ENCODE results near the gene GNAZ. TPM values are rescaled to one million over a fixed set of nuclear protein-coding genes. Genes with fewer than 3 reads are reported as not detected.

The GNAZ gene
- total RNA-seq, 2 experiments from 2014 or later: 1.2 to 2.1 TPM

DNA sequence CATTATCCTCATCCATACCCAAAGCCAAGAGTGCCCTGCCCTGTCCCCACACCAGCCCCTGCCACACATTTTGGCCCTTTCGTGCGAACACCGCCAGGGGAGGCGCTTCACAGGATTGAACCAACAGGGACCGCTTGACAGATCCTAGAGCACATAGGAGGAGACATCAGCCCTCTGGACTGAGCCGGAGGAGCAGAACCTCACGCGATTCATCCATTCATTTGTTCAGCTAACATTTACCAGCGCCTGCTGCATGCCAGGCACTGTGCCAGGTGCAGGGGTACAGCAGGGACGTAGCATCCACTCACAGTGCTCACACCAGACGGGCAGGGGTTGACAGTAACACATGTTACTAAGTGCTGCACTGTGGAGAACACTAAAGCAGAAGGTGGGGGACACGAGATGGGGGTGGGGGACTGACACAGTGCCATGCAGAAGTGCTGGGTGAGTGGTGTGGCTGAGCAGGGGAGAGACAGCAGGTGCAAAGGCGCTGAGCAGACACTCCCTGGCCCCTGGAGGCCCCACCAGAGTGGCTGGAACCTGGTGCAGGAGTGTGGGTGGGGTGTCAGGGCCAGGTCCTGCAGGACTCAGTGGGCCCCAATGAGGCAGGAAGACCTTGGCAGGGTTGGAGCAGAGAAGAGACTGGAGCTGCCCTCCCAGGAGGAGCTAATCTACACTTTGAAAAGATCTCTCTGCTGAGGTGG lies 3.4 kb downstream of the GNAZ start:
- ChIA-PET CTCF (no interaction called here), POLR2A (no interaction called here)

DNA sequence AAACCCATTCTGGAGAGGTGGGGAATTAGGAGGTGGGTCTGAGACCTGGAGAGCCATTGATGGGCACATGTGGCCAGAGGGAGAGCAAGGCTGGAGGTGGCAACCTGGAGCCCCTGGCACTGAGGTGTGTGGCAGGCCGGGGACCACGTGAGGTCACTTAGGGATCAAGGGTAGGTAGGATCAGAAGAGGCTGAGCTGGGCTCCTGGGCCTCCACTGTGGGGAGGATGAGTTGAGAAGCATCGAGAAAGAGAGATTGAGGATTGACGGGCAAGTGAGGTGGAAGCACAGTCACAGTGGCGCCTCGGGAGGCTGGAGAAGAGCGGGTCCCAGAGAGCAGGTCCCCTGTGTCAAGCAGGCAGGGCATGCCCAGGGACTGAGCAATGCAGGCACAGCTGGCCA lies 4.1 kb downstream of the GNAZ start:
- POLR2A ChIA-PET: no interaction called here
- CTCF ChIA-PET: no interaction called here

DNA sequence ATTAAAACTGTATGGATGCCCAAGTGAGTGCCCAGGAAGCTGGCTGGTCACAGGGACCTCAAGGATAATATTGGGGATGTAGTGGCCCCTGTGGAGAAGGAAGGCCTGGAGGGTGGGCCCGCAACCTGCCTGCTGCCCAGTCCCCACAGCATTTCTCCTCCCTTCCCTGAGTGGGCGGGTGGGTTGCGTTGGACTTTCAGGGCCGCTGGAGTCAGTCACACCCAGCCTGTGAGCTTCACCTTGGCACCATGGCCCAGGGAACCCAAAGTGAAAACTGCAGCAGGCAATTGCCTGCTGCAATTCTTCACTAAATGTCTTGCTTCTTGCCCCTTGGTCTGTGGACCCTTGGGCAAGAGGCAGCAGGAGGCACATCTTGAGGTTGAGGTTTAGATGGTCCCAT lies 4.7 kb downstream of the GNAZ start:
- CTCF ChIA-PET: no interaction called here
- POLR2A ChIA-PET: no interaction called here

DNA sequence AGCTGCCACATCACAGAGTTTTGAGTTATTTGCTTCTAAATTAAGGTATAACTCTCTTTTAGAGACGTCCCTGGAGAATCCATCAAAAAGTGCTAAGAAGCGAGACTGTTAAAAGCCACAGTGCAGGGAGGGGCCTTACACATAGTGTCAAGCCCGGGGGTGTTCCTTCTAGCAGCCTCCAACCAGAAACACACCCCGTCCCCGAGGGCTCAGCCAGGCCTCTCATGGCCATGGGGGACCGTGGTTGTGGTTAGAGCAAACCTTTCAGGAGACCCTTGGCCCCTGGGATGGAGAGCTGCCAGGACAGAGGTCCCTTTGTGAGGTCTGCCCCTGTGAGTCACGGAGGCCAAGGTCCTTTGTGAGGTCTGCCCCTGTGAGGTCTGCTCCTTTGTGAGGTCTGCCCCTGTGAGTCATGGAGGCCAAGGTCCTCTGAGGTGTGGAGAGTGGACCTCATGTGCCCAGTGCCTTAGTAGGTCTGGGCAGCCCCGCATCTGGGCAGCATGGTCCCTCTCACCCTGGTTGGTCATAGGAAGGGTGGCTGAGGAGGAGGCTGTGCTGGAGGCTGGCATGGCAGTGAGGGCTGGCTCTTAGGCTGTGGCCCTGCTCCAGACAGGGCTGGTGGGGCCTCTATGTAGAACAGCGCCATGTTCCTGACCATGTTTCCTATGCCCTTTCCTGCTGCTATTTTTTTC lies 5.4 kb downstream of the GNAZ start:
- POLR2A ChIA-PET: no interaction called here

DNA sequence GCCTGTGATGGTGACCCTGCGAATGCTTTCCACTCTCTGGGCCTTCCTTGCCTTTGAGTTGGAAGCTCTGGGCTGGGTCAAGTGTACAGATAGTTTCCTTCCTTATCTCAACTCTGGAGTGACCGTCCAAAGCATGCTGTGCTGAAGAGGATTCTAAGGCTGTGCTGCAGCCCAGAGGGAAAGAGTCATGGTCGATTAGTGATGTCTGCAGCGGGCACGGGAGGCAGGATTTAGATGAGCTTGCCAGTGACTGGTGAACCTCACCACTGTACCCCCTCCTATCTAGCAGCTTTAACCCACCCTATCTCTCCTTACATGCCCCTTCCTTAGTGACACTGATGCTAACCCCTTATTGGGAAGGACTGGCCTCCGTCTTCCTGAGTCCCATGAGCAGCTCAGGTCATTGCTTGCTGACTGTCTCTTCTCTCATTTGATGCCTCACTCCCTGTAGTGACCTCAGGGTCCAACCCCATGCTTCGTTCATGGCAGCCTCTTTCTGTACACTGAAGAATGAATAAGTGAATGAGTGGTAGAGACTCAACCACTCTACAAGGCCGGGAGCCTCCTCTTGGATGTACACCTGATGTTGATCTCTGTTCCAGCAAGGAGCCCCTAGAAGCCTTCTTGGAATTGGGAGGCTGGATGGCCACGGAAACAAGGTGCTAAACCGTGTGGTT lies 6.7 kb downstream of the GNAZ start:
- ChIA-PET POLR2A (no interaction called here), CTCF (interaction anchor here (1.1 kb wide), 1 partner anchor 179 kb away, joined by 3 read pairs; no protein-coding TSS in a partner anchor)

More for the DNA sequence above, 5.4 kb downstream of the GNAZ start:
- CTCF ChIA-PET: interaction anchor here (0.6 kb wide), 1 partner anchor 398 kb away, joined by 3 read pairs; no protein-coding TSS in a partner anchor

DNA sequence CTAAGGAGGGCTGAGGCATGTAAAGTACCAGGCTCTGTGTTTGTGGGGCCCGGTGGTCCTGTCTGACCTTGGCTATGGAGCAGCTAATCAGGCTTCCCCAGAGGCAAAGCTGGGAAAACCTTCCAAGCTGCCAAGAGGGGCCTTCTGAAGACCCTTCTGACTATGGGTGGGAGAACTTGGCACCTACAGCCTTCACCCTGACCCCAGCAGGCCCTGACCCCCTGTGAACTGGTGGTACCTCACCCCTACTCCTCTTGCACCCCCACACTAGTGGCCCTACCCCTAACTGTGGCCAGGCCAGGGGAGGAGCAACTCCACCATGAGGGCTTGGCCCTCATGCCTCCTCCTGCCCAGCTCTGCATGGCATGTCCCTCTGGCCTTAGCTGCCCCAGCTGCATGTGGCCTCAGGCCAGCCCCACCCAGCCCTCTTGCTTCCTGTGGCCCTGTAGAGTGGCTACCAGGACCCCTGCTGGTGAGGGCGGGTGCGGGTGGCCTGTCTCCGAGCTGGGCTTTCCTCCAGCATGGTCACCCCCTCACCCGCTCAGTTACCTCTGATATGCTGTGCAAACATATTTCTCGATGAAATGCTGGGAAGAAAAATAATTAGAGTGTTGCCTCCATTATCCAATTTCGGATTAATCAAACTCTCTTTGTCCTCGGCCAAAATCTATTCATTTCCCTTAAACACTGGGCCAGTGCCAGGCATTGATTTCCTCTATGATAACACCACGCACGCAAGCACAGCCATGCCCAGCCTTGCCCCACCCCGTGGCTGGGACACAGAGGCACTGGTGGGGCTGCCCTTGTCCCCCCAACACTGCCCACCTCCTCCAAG lies 7.5 kb downstream of the GNAZ start:
- POLR2A ChIA-PET: no interaction called here
- CTCF ChIA-PET: interaction anchor here (1.1 kb wide), 1 partner anchor 179 kb away, joined by 3 read pairs; no protein-coding TSS in a partner anchor

DNA sequence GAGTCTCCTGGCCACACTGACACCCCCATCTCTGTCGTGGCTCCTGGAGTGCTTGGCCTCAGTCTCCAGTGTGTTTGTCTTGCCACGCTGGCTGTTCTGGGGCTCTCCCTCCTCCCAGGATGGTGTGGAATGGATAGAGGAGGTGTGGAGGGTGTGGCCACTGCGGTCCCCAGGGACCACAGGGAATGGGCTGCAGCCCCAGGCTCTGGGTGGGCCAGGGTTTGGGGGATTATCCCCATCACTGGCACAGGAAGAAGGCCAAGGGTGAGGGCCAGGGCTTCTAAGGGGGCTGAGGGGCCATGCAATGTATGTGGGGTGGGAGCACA lies 8.1 kb downstream of the GNAZ start:
- POLR2A ChIA-PET: no interaction called here
- CTCF ChIA-PET: no interaction called here

DNA sequence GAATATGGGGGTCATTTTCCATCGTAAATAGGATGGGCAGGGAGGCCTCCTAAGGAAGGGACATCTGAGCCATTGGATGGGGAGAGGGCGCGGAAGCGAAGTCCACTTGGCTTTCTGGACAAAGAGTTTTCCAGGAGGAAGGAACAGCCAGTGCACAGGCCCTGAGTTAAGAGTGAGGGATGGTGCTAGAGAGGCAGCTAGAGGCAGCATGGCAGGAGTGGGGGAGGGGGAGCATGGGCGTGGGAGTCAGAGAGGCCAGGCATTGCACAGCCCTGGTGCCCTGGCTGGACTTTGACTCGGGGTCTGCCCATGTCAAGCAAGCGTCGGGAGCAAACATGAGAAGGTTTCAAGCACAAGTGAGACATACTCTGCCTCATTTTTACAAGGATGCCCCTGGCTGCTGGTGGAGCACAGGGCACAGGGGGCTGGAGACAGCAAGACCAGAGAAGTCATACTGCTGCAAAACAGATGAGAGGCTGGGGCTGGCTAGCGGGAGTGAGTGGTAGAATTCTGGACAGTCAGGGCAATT lies 9.0 kb downstream of the GNAZ start:
- ChIA-PET POLR2A (no interaction called here), CTCF (no interaction called here)

DNA sequence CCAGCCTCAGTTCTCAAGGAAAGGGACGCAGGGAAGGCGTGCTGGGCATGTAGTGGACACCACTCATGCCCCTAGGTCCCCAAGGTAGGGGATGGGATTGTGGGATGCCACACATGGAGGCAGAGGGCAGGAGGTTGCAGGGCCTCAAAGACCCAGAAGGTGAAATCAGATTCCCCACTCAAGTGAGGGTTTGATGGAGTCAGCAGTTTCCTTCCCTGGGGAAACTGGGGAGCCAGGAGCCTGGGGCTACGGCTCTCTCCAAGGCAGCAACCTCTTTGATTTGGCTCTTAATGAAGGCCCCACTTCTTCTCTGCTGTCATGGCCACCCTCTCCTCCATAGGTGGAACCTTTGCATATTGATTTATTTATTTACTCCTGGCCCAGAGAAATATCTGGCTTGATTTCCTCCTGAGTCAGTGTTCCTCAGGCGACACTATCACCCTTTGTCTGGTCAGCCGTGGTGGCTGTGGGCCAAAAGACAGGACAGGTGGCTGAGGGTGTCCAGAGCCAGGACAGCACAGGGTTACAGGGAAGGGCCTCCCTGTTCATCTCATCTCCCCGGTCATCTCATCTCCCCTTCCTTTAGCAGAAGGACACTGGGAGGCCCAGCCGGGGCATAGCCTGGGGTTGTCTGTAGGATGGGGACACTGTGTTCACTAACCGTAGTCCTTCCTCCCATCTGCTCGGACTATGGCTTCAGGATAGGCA lies 9.6 kb downstream of the GNAZ start:
- CTCF ChIA-PET: no interaction called here
- POLR2A ChIA-PET: no interaction called here

DNA sequence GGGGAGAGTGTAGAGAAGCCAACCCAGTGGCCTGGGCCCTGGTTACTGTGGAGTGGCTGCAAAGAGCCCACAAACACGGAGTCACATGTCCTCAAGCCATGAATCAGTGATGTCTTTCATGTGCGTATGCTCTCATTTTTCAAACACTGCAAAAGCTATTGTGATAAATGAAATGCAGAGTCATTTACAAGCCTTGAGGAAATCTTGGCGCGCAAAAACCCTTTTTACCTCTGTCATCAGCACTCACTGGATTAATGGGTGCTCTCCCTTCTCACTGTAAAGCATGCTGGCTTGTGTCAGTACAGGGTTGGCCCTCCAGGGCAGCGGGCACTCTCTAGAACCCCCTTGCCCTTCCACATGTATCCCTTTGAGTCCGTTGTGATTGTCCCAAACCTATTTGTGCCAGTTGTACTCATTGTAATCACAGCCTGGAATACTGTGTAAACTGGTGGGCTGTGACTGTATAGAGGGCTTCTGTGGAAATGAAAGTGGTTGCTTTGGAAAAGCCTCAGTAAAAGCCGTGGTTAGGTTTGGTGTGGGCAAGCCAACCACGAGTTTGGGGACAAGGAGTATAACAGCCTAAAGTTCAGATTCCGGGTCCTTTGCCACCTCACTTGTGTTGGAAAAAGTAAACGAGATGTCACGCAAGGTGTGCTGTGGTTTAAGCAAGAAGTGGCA lies 10.4 kb downstream of the GNAZ start:
- ChIA-PET CTCF (no interaction called here), POLR2A (no interaction called here)

DNA sequence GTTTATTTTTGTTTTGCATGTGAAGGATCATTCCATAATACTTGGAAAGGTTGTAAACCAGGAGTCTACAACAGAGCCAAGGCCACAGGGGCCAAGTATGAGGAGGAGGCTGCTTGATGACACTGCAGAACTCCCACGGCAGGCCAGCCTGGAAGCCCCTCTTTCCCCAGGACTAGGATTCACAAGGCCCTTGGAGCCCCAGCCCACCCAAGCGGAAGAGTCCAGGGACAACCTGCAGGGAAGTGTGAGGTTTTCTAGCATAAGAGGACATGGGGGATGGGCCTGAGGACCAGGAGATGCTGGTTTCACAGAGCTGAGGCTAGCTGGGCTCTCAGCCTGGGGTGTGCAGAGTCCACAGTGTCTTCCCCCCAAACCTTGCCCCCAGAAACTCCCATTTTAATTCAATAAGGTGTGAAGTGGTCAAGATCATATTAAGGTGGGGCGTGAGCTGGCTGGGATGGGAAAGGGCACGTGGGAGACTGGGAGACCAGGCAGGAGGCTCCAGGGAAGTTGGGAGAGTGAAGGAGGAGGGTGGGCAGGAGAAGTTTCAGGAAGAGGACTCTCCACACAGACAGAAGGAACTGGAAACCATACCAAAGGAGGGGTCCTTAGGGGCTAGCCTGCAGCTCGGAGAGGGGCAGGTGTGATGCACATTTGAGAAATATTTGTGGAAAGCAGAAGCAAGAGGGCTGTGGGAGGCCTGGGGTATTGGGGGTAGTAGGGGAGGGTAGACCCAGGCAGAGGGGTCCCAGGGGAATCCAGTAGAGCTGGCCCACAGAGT lies 12.4 kb downstream of the GNAZ start:
- POLR2A ChIA-PET: no interaction called here
- CTCF ChIA-PET: no interaction called here

DNA sequence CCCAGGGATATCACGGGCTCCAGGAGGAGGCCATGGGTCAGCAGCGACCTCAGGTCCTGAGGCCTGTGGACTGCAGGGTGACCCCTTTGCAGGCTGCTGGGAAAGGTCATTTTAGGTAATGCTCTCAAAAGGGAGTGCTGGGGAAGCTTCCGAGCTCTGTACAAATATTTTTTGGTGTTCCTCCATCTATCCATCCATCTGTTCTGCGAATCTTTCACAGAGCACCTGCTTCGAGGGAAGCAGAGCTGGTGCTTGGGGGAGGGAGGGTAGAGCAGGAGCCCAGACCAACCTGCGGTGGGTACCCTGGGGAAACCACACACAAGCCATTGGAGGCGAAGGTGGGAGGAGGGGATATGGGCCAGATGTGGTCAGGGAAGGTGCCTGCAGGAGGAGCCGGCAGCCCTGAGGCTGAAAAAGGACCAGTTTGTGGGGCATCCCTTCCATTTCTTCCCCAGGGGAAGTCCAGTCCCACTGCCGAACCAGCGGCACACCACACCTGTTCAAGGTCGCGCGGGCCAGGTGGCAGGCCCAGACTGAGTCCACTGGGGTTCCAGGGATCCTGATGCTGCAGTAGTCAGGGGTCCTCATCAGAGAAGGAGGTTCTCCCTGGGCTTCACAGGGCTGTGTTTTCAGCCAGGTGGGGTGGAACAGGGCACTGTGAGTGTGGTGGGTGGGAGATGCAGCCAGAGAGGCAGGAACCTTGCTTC lies 13.1 kb downstream of the GNAZ start:
- POLR2A ChIA-PET: no interaction called here
- CTCF ChIA-PET: interaction anchor here (0.6 kb wide), 1 partner anchor 287 kb away, joined by 3 read pairs; no protein-coding TSS in a partner anchor

DNA sequence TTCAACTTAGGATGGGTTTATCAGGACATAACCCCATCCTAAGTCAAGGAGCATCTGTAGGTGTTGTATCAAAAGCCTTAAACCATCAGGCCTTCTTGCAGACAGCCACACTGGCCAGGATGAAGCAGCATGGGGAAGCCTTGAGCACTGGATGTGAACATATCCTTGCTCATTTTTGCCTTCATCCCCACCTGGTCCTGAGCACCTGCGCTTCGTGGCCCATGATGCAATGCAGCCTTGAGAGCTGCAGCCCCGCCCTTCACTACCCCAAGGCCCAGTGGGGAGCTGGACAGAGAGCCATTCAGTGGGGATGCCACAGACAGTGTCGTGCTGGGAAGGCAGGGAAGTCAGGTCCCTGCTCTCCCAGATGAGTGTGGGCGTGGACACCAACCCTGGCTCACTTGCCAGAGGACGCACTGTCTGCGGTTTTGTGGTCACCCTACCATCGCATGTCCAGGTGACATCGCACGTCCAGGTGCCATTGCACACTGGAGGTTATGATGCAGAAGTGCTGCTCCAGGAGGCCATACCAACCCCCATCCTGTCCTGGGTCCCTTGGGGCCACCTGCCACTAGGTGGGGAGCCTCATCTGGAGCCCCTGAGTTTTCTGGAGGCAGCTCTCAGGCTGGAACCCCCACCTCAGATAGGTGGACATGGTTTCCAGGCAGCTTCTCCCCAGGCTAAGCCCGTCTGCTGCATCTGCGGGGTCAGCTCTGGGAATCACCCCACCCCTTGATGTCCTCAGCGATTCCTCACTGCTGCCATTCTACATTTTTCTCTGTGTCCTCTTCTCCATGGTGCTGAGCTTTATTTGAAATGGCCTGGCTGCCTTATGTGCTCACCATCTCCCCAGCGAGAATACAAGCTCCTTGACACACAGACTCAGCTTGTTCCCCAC lies 14.4 kb downstream of the GNAZ start:
- POLR2A ChIA-PET: no interaction called here
- CTCF ChIA-PET: interaction anchor here (0.6 kb wide), 1 partner anchor 286 kb away, joined by 3 read pairs; no protein-coding TSS in a partner anchor

DNA sequence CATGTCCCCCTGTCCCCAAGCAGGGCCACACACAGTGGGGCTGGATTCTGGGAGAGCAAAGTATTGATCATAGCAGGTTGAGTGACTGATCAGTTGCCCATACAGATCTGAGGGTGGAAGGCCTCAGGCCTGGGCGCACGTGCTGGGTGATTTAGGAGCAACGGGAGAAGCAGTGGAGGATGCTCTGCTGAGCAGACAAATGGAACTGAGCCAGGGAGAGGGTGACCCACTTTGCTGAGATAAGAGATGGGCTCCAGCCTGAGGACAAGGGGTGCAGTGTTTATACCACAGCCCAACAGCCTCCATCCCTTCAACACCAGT lies 15.0 kb downstream of the GNAZ start:
- POLR2A ChIA-PET: no interaction called here
- CTCF ChIA-PET: no interaction called here

DNA sequence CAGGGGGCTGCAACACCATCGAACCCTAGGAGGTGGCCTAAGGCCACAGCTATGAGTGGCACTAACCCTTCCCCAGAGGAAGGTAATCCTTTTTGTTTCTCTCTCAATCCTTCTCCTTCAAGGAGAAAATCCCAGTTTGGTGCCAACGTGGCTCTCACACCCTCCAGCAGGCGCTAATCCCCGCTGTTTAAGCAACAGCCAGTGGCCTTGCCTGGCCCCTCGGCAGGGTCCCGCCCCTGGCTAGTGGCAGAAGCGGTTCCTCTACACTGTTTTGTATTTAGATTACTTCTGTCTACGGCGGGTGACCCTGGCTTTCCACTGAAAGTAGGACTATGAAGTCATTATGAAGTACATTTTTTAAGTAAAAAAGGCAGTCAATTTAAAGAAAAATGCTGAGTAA lies 15.5 kb downstream of the GNAZ start:
- ChIA-PET CTCF (no interaction called here), POLR2A (no interaction called here)

DNA sequence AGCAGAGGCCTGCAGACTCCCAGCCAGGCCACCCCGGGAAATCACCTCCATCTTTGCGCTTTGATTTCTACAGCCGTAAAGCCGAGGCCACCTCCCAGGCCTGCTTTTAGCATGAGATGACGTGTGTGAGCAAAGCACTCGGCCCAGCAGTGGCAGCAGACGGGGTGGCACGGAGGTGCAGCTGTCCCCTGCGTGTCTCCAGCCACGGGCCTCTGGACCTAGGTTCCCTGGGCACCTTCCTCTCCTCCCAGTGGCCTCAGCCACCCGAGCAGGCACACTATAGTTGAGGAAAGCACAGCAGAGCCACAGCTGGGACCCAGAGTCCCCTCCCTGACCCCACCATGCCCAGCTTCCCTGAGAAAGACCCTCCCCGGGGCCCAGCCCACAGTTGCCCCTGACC lies 15.9 kb downstream of the GNAZ start:
- ChIA-PET CTCF (no interaction called here), POLR2A (no interaction called here)

DNA sequence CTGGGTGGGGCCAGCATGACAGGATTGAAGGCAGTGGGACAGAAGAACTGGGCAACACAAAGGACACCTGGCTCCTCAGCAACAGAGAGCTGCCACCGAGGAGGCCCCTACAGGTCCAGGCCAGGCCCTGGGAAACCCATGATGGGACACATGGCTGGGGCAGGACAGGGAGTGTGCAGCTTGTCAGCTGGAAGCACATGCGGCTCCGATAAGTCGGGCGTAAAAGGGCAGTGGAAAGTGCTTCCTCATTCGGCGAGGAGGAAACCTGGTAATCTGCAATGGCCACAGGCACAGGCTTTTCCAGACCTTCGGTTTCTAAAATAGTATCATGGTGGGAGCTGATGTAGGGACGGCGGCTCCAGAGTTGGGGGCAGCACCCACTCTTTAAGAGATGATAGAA lies 16.5 kb downstream of the GNAZ start:
- CTCF ChIA-PET: no interaction called here
- POLR2A ChIA-PET: no interaction called here
